ENCODE data around the gene RABL3. TPM values are rescaled to one million over a fixed set of nuclear protein-coding genes. Genes with fewer than 3 reads are reported as not detected.

Gene RABL3
- total and polyA plus RNA-seq, 2 of the 4 experiments (the other 2 are of a cell fraction) = 5.3 to 17.0 TPM

GRCh38 chr3:120743556-120744195 lies 1.4 kb upstream of the RABL3 start:
- no TSS peak for BruUV-seq (replicated peaks)
- peak overlapping the region; percentile 78 for H3K23ac ChIP-seq (ENCODE audit: low read depth, low read length)
- H4K5ac ChIP-seq (ENCODE audit: low read depth, low read length) = peak overlapping the region; percentile 81
- peaks cover 34 to 48% of the 10 kb centered on the region in 2 experiments for H3K79me1 ChIP-seq (ENCODE audit: low read depth in 1 of 2, low read length in 2 of 2)
- H3K18ac ChIP-seq (ENCODE audit: low read depth, low read length) = peak overlapping the region; percentile 9; the same call in 1 of the 2 replicates
- intact Hi-C loops (cut with micrococcal nuclease) (loop anchor here (2.0 kb wide), 4 partner anchors 43 to 183 kb away; partner anchors contain the start of gene NDUFB4), dilution Hi-C loops (cut with HindIII; ENCODE audit: low sequenced_read_pairs, unreplicated experiment) (no loop called here), in situ Hi-C loops (cut with MboI; ENCODE audit: low sequenced_read_pairs) (no loop called here)
- H3K27ac ChIP-seq (ENCODE audit: insufficient read depth, low read length) = peak overlapping the region; percentile 61
- peak overlapping the region; percentile 71 to 89 for H4K8ac ChIP-seq (ENCODE audit: low read depth in 2 of 2, low read length in 2 of 2)
- peak overlapping the region; percentile 53 for H2BK5ac ChIP-seq (ENCODE audit: low read depth, low read length, poor library complexity, severe bottlenecking)
- H3K9ac ChIP-seq (ENCODE audit: low read depth, low read length) = peak overlapping the region; percentile 74
- H2BK20ac ChIP-seq (ENCODE audit: low read depth, low read length) = no peak overlapping the region
- no peaks in the 10 kb centered on the region for H3K9me3 ChIP-seq (ENCODE audit: control insufficient read depth, insufficient read depth, low read length)
- peak overlapping the region; percentile 55; the same call in 1 of the 2 replicates for H4K91ac ChIP-seq (ENCODE audit: insufficient read depth, low read depth, low read length)
- peak overlapping the region; percentile 29; the same call in 1 of the 2 replicates for H2BK120ac ChIP-seq (ENCODE audit: low read depth, low read length)
- H2AK9ac ChIP-seq (replicated peaks; ENCODE audit: low read depth, low read length, poor library complexity) = peak overlapping the region; percentile 60
- no peaks in the 10 kb centered on the region for H3K27me3 ChIP-seq (ENCODE audit: control insufficient read depth, insufficient read depth, low read length)
- TF ChIP-seq ELK1 (IDR thresholded peaks at IDR 0.05; ENCODE audit: borderline replicate concordance, low read depth, low read length) (no peak), MXI1 (IDR thresholded peaks at IDR 0.05; ENCODE audit: borderline replicate concordance, low read depth, low read length) (no peak), RAD21 (IDR thresholded peaks at IDR 0.05; ENCODE audit: low read length) (no peak), CTCF (conservative IDR thresholded peaks at IDR 0.05; ENCODE audit: low read depth, low read length) (no peak), MAFK (IDR thresholded peaks at IDR 0.05; ENCODE audit: low read depth, low read length) (no peak), BHLHE40 (IDR thresholded peaks at IDR 0.05; ENCODE audit: low read depth, low read length) (no peak)
- H3K9me1 ChIP-seq (ENCODE audit: insufficient read depth, low read length) = peaks cover 5% of the 10 kb centered on the region
- ATAC-seq (ENCODE audit: low read depth) (no peak), DNase-seq (peak; percentile 13)
- 13% methylated on average over 1 of the region's 6 CpGs; no CpG with 5 or more reads in 1 of the 2 experiments for WGBS, 2 experiments (ENCODE audit: extremely low coverage in 2 of 2, insufficient read length in 1 of 2)
- peak overlapping the region; percentile 69 for H3K4ac ChIP-seq (ENCODE audit: low read depth, low read length)
- peak overlapping the region; percentile 71 for H3K56ac ChIP-seq (ENCODE audit: extremely low read depth, insufficient read depth, low read length)
- ChIA-PET POLR2A (ENCODE audit: unreplicated experiment) (no interaction called here), CTCF (interaction anchor here (1.7 kb wide), 1 partner anchor 22 kb away, joined by 4 read pairs; no protein-coding TSS in a partner anchor)
- H4K20me1 ChIP-seq (ENCODE audit: insufficient read depth, low read length) = no peaks in the 10 kb centered on the region
- H2AK5ac ChIP-seq (ENCODE audit: low read depth, low read length) = peak overlapping the region; percentile 92
- H3K4me3 ChIP-seq (ENCODE audit: insufficient read depth, low read depth, low read length) = peak overlapping the region; percentile 61; the same call in 1 of the 2 replicates
- peak overlapping the region; percentile 8 for H2AFZ ChIP-seq (replicated peaks; ENCODE audit: low read length, poor library complexity)
- peaks cover 4% of the 10 kb centered on the region for H3K4me1 ChIP-seq (ENCODE audit: control insufficient read depth, insufficient read depth, low read length)
- H3K14ac ChIP-seq (replicated peaks; ENCODE audit: low read depth, low read length) = peak overlapping the region; percentile 72
- H3K36me3 ChIP-seq (ENCODE audit: control insufficient read depth, insufficient read depth, low read length) = no peaks in the 10 kb centered on the region
- H3K4me2 ChIP-seq (ENCODE audit: low read depth, low read length) = peak overlapping the region; percentile 70
- H2BK15ac ChIP-seq (ENCODE audit: low read depth, low read length) = peak overlapping the region; percentile 33; the same call in 1 of the 3 replicates
